Fibroblast of the conjunctiva (primary cell): ENCODE results near the gene PNPO.

Experiments
- DNase-seq: peaks from one replicate; pipeline ENCODE4 v3.0.0-alpha.2; 2010; ENCODE audit warnings: low read depth

PNPO gene

DNA sequence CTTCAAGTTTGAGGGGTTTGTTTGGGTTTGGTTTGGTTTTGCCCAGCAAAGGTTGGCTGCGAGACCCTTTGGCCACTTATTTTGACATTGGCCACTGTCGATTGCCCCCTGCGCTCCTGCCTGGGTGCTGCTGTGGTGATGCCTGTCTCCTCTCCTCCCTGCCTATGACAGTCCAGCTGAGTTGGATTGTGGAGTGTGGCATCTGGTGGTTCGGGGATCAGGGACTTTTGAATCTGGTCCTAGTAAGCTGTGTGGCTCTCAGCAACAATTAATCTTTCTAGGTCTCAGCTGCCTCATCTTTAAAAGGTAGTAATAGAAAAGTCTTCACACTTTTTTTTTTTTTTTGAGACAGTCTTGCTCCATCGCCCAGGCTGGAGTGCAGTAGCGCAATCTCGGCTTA, 56.7 kb downstream of the PNPO start:
- DNase-seq = no peak
